ENCODE measurements around the gene LOXL3. TPM values are rescaled to one million over a fixed set of nuclear protein-coding genes. Genes with fewer than 3 reads are reported as not detected.

Gene LOXL3
- total RNA-seq, 4 donors from 2014 or later, result 1.6 to 4.1 (median 3.0) TPM

GRCh38 chr2:74505448-74506246, 48.1 kb downstream of the LOXL3 start:
- in situ Hi-C loops (cut with MboI; ENCODE audit: low pct_ligation_motif_present in 1 of 4, low pct_unique_long_range_greater_than_20kb in 1 of 4, low sequenced_read_pairs in 3 of 4), result no loop called here
- 96 to 100% methylated on average over 4 to 14 of the region's 14 CpGs for WGBS, 2 donors (ENCODE audit: low coverage in 1 of 2)
- Histone ChIP-seq H3K27me3 (peaks cover 33% of the 10 kb centered on the region), H3K9me3 (no peaks in the 10 kb centered on the region), H3K4me1 (peaks cover 12 to 53% (median 37%) of the 10 kb centered on the region in 4 donors), H3K36me3 (no peaks in the 10 kb centered on the region), H3K27ac (no peak overlapping the region), H3K4me3 (peak overlapping the region in 1 of 4 donors; percentile 68)
- no peak for TF ChIP-seq CTCF (IDR thresholded peaks at IDR 0.05)
- no peak for TF ChIP-seq POLR2AphosphoS5 (IDR thresholded peaks at IDR 0.05)
- TF ChIP-seq POLR2A (IDR thresholded peaks at IDR 0.05), result no peak
- TF ChIP-seq EP300 (IDR thresholded peaks at IDR 0.05; ENCODE audit: low read depth), result no peak
- no peak for DNase-seq
- intact Hi-C loops (cut with DNase I; ENCODE audit: low total_unique reads), result loop anchor here (2.0 kb wide), 1 partner anchor 21 kb away; no protein-coding TSS in a partner anchor

GRCh38 chr2:74504591-74504990, 49.2 kb downstream of the LOXL3 start:
- TF ChIP-seq POLR2AphosphoS5 (IDR thresholded peaks at IDR 0.05) (no peak), EP300 (IDR thresholded peaks at IDR 0.05; ENCODE audit: low read depth) (no peak), POLR2A (IDR thresholded peaks at IDR 0.05) (no peak), CTCF (IDR thresholded peaks at IDR 0.05) (no peak)
- Histone ChIP-seq H3K36me3 (no peaks in the 10 kb centered on the region), H3K4me3 (peak overlapping the region in 1 of 4 donors; percentile 54), H3K27ac (peak overlapping the region in 1 of 4 donors; percentile 90), H3K4me1 (peaks cover 15 to 59% (median 44%) of the 10 kb centered on the region in 4 donors), H3K9me3 (no peaks in the 10 kb centered on the region), H3K27me3 (peaks cover 33% of the 10 kb centered on the region)
- in situ Hi-C loops (cut with MboI; ENCODE audit: low pct_ligation_motif_present in 1 of 4, low pct_unique_long_range_greater_than_20kb in 1 of 4, low sequenced_read_pairs in 3 of 4) (loop anchor here in 1 of 4 donors (5.0 kb wide), 1 partner anchor 73 kb away; no protein-coding TSS in a partner anchor), intact Hi-C loops (cut with DNase I; ENCODE audit: low total_unique reads) (no loop called here)
- no peak for DNase-seq
- WGBS, 2 donors (ENCODE audit: low coverage in 1 of 2), result 96 to 100% methylated on average over 1 to 3 of the region's 3 CpGs

- Histone ChIP-seq H3K27ac (peak overlapping the region; percentile 85 to 90 (median 86)), H3K27me3 (peaks cover 33% of the 10 kb centered on the region), H3K4me3 (peak overlapping the region; percentile 6 to 54 (median 47)), H3K4me1 (peaks cover 22 to 67% (median 52%) of the 10 kb centered on the region in 4 donors), H3K36me3 (no peaks in the 10 kb centered on the region), H3K9me3 (no peaks in the 10 kb centered on the region)
- in situ Hi-C loops (cut with MboI; ENCODE audit: low pct_ligation_motif_present in 1 of 4, low pct_unique_long_range_greater_than_20kb in 1 of 4, low sequenced_read_pairs in 3 of 4), result loop anchor here in 1 of 4 donors (5.0 kb wide), 1 partner anchor 74 kb away; no protein-coding TSS in a partner anchor
- DNase-seq, result no peak
- TF ChIP-seq EP300 (IDR thresholded peaks at IDR 0.05; ENCODE audit: low read depth), result no peak
- TF ChIP-seq POLR2A (IDR thresholded peaks at IDR 0.05), result no peak
- no peak for TF ChIP-seq CTCF (IDR thresholded peaks at IDR 0.05)
- no peak for TF ChIP-seq POLR2AphosphoS5 (IDR thresholded peaks at IDR 0.05)
- WGBS, 2 donors (ENCODE audit: low coverage in 1 of 2), result 60 to 84% methylated on average over 12 to 45 of the region's 45 CpGs
- intact Hi-C loops (cut with DNase I; ENCODE audit: low total_unique reads), result no loop called here
Measured at GRCh38 chr2:74503506-74504475, 50.0 kb downstream of the LOXL3 start.
